GM12878 (cell line): ENCODE data around the gene PPM1J. TPM values are rescaled to one million over a fixed set of nuclear protein-coding genes. Genes with fewer than 3 reads are reported as not detected.
A peak's percentile ranks its signal among the peaks of the same experiment; 100 is the strongest.
"Not testable (repeated sequence)": the region's sequence is repeated elsewhere in the genome, so short reads cannot be mapped to it uniquely, and the experiment has no call there.

ENCODE experiments used
- ATAC-seq: fragments of 200-7000 bp; cut with Tn5 transposase; 3 replicates; pipeline ENCODE4 v1.9.1; 2020; ENCODE audit warnings: mild to moderate bottlenecking, moderate library complexity
- BruUV-seq: library from RNA; stranded (reverse); fragments of 400-500 nt; replicated peaks from 2 replicates; lab custom pipeline; 2021; lab: Mats Ljungman, UMichigan
- CTCF ChIA-PET: fragments of 300-600 bp; sonication (Branson Sonifier 250); formaldehyde crosslinking; extraction: SDS; loops from one replicate; lab custom pipeline; 2021; ENCODE audit warnings: inconsistent platforms; lab: Yijun Ruan, JAX
- POLR2A ChIA-PET: fragments of 350-600 bp; formaldehyde crosslinking; extraction: SDS; loops from one replicate; lab custom pipeline; 2021; ENCODE audit warnings: inconsistent platforms; lab: Charles Lee
- RAD21 ChIA-PET: fragments of 300-600 bp; sonication (Branson Sonifier 250); formaldehyde crosslinking; loops from one replicate; lab custom pipeline; 2023; ENCODE audit warnings: antibody characterized with exemption; ENCODE audit not compliant: unreplicated experiment; lab: Charles Lee
- SMC1A ChIA-PET: fragments of 300-600 bp; sonication (Branson Sonifier 250); formaldehyde crosslinking; loops from one replicate; lab custom pipeline; 2023; ENCODE audit not compliant: unreplicated experiment, uncharacterized antibody; lab: Charles Lee
- DNase-seq: peaks from one replicate; pipeline ENCODE4 v3.0.0-alpha.2; 2011; ENCODE audit warnings: low read depth, low spot score
- FAIRE-seq: peaks from 3 replicates; lab custom pipeline; 2011; peaks lifted over from hg19 to GRCh38; lab: Jason Lieb, UNC
- H2AFZ ChIP-seq: 2 replicates; pipeline ENCODE4 v1.6.0; 2011; ENCODE audit warnings: low read depth, low read length, control low read depth; ENCODE audit not compliant: control insufficient read depth
- H3K27ac ChIP-seq: 2 replicates; pipeline ENCODE4 v1.5.1; 2011; ENCODE audit warnings: control low read depth; ENCODE audit not compliant: control insufficient read depth, insufficient read depth
- H3K27me3 ChIP-seq, 2 experiments: replicated peaks in 1 of 2; 2 replicates each; pipeline versions ENCODE4 v1.6.0 to v1.6.1; 2011; ENCODE audit warnings: low read length in 1 of 2; ENCODE audit not compliant: control insufficient read depth in 2 of 2, insufficient read depth in 2 of 2
- H3K36me3 ChIP-seq, 2 experiments: 2 replicates each; pipeline ENCODE4 v1.5.1; 2011; ENCODE audit warnings: low read length in 1 of 2; ENCODE audit not compliant: control insufficient read depth in 2 of 2, insufficient read depth in 2 of 2
- H3K4me1 ChIP-seq: 2 replicates; pipeline ENCODE4 v1.6.1; 2011; ENCODE audit warnings: mild to moderate bottlenecking, low read length, moderate library complexity, mixed read lengths; ENCODE audit not compliant: control insufficient read depth, insufficient read depth
- H3K4me2 ChIP-seq: 2 replicates; pipeline ENCODE4 v1.6.0; 2011; ENCODE audit warnings: control low read depth; ENCODE audit not compliant: control insufficient read depth, insufficient read depth
- H3K4me3 ChIP-seq: fragments of 200-600 bp; sonication (generic); 2 replicates; pipeline ENCODE4 v1.5.1; 2016
- H3K79me2 ChIP-seq: 2 replicates; pipeline ENCODE4 v1.6.0; 2011; ENCODE audit warnings: low read length; ENCODE audit not compliant: control insufficient read depth, insufficient read depth
- H3K9ac ChIP-seq: 2 replicates; pipeline ENCODE4 v1.8.0; 2011; ENCODE audit warnings: low read length, control low read depth, mixed read lengths; ENCODE audit not compliant: control insufficient read depth, insufficient read depth
- H3K9me3 ChIP-seq: replicated peaks from 3 replicates; pipeline ENCODE4 v1.5.1; 2011; ENCODE audit warnings: mild to moderate bottlenecking, low read length; ENCODE audit not compliant: control insufficient read depth, insufficient read depth
- H4K20me1 ChIP-seq: 2 replicates; pipeline ENCODE4 v1.6.0; 2011; ENCODE audit not compliant: control insufficient read depth, insufficient read depth
- RAD21 ChIP-seq: IDR thresholded peaks from 2 replicates; pipeline ENCODE4 v1.6.1; 2011; ENCODE audit warnings: mild to moderate bottlenecking, low read depth, low read length, moderate library complexity; ENCODE audit not compliant: insufficient read depth
- ZBED1 ChIP-seq: IDR thresholded peaks from 2 replicates; pipeline ENCODE4 v1.6.1; 2016; ENCODE audit warnings: borderline replicate concordance
- WGBS: methylation state at CpG from one replicate; pipeline ENCODE4 v1.1.6; 2016; ENCODE audit warnings: low lambda C conversion rate; ENCODE audit not compliant: insufficient replicate concordance, insufficient coverage; ENCODE audit errors: missing lambda C conversion rate; 5-methylcytosine and 5-hydroxymethylcytosine counted together
- in situ Hi-C: fragments of 300-500 bp; cut with MboI; formaldehyde crosslinking; loops from 9 replicates; pipeline ENCODE4 v1.14.3; 2018; ENCODE audit warnings: mixed read lengths
- intact Hi-C: fragments of 100-400 bp; cut with micrococcal nuclease; formaldehyde crosslinking; loops from one replicate; pipeline ENCODE4 v1.14.2; 2022; ENCODE audit not compliant: unreplicated experiment
- polyA plus RNA-seq, 11 experiments: library from polyadenylated mRNA; depleted of rRNA in 4 of 11; unstranded in 6 of 11; stranded (reverse) in 5 of 11; fragments of >200 nt; fragmentation: Nextera tagmentation in 4 of 11; fragmentation: Illumina TruSeq in 1 of 11; extraction: Ambion mirVana in 4 of 11; extraction: Trizol in 1 of 11; gene quantifications; 1 replicate in 1 of 11; 2 replicates in 10 of 11; pipeline versions ENCODE4 v1.2.1 to v1.2.3, GENCODE V29; 2011 to 2016; ENCODE audit warnings: inconsistent platforms in 2 of 11, missing spikeins in 2 of 11, low read depth in 1 of 11
- total RNA-seq, 4 experiments: library from RNA; depleted of rRNA in 3 of 4; stranded (reverse); fragments of >200 nt in 3 of 4; fragmentation: Illumina TruSeq in 1 of 4; extraction: Trizol in 1 of 4; gene quantifications; 2 replicates each; pipeline versions ENCODE4 v1.2.1 to v1.2.3, GENCODE V29; 2013 to 2021
- TF ChIP-seq, protein P1 (sequence below): fragments of 450-650 bp; IDR thresholded peaks from 2 replicates; pipeline ENCODE4 v1.6.1; 2017; ENCODE audit warnings: low read depth, mild to moderate bottlenecking, moderate library complexity

The PPM1J gene
- total and polyA plus RNA-seq, 10 of the 15 experiments (the other 5 are each of a cell fraction or from before 2014, with no cell fraction given) = 0.07 to 1.8 (median 0.59) TPM; not detected in 1

DNA sequence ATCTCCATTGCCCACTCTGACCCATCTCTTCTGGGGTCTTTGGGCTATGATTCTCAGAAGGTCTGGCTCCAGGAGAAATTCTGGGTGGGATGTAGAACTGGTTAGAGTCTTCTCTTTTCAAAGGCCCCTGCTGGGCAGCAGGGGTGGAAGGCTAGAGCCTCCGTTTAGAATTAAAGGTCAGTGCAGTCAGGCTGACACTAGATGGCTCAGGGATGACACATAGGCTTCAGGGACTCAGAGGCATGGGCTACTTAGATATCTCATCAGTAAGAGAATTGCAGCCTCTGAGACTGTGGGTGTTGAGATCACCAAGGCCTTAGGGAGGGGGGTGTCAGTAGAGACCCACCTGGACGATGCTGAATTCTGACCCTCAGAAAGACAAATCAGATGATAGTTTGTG, 12.6 kb upstream of the PPM1J start:
- H3K79me2 ChIP-seq = no peaks in the 10 kb centered on the region
- no peaks in the 10 kb centered on the region for H3K4me1 ChIP-seq
- no peaks in the 10 kb centered on the region; a peak in 1 of 4 replicates for H3K27me3 ChIP-seq
- ChIA-PET SMC1A (interaction anchor here (1.1 to 1.2 kb wide), 2 partner anchors 76 to 336 kb away, joined by 3 read pairs; no protein-coding TSS in a partner anchor), RAD21 (interaction anchor here (1.5 kb wide), 1 partner anchor 76 kb away, joined by 3 read pairs; no protein-coding TSS in a partner anchor), CTCF (interaction anchor here (1.0 to 3.3 kb wide), 3 partner anchors 12 to 152 kb away, joined by 3 to 18 read pairs (median 18); partner anchors contain the start of gene PPM1J), POLR2A (no interaction called here)
- H2AFZ ChIP-seq = no peak overlapping the region
- H3K9ac ChIP-seq = no peak overlapping the region
- peak; percentile 51; the same call in 2 of the 3 replicates for ATAC-seq
- no peaks in the 10 kb centered on the region for H3K36me3 ChIP-seq
- intact Hi-C loops (no loop called here), in situ Hi-C loops (no loop called here)
- no TSS peak for BruUV-seq
- DNase-seq = no peak
- WGBS = 11% methylated on average over 2 of the region's 2 CpGs
- H3K9me3 ChIP-seq = no peaks in the 10 kb centered on the region
- no peak for FAIRE-seq
- no peaks in the 10 kb centered on the region for H4K20me1 ChIP-seq
- no peak overlapping the region for H3K27ac ChIP-seq
- H3K4me3 ChIP-seq = no peak overlapping the region
- H3K4me2 ChIP-seq = no peak overlapping the region
- 0 out of 2 replicates have a peak, but pooled peaks have one; percentile 10 for TF ChIP-seq RAD21
- TF ChIP-seq, protein P1, sequence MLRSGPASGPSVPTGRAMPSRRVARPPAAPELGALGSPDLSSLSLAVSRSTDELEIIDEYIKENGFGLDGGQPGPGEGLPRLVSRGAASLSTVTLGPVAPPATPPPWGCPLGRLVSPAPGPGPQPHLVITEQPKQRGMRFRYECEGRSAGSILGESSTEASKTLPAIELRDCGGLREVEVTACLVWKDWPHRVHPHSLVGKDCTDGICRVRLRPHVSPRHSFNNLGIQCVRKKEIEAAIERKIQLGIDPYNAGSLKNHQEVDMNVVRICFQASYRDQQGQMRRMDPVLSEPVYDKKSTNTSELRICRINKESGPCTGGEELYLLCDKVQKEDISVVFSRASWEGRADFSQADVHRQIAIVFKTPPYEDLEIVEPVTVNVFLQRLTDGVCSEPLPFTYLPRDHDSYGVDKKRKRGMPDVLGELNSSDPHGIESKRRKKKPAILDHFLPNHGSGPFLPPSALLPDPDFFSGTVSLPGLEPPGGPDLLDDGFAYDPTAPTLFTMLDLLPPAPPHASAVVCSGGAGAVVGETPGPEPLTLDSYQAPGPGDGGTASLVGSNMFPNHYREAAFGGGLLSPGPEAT = no peak
- no peak for TF ChIP-seq ZBED1

DNA sequence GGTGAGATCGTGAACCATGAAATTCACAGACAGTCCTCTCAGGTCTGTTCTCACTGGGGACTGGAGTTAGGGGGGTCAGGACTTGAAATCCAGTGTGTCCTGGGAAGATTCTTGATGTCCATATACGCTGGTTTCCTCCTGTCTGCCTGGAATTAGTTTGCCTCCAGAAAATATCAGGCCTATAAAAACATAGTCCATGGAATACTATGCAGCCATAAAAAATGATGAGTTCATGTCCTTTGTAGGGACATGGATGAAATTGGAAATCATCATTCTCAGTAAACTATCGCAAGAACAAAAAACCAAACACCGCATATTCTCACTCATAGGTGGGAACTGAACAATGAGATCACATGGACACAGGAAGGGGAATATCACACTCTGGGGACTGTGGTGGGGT, 9.1 kb upstream of the PPM1J start:
- H2AFZ ChIP-seq, H4K20me1 ChIP-seq, FAIRE-seq, BruUV-seq, H3K4me3 ChIP-seq, DNase-seq, H3K4me2 ChIP-seq, H3K4me1 ChIP-seq, H3K9me3 ChIP-seq, ATAC-seq, H3K27me3 ChIP-seq, H3K79me2 ChIP-seq, POLR2A ChIA-PET, RAD21 ChIA-PET, SMC1A ChIA-PET, H3K36me3 ChIP-seq, H3K27ac ChIP-seq, intact Hi-C loops, in situ Hi-C loops, H3K9ac ChIP-seq: not testable (repeated sequence)
- WGBS = 10% methylated on average over 2 of the region's 4 CpGs
- CTCF ChIA-PET = interaction anchor here (1.4 to 10.8 kb wide), 2 partner anchors 79 to 333 kb away, joined by 4 to 428 read pairs; no protein-coding TSS in a partner anchor
